ENCODE results near the gene CFAP54.
"Not testable (repeated sequence)": the region's sequence is repeated elsewhere in the genome, so short reads cannot be mapped to it uniquely, and the experiment has no call there.

The CFAP54 gene

DNA sequence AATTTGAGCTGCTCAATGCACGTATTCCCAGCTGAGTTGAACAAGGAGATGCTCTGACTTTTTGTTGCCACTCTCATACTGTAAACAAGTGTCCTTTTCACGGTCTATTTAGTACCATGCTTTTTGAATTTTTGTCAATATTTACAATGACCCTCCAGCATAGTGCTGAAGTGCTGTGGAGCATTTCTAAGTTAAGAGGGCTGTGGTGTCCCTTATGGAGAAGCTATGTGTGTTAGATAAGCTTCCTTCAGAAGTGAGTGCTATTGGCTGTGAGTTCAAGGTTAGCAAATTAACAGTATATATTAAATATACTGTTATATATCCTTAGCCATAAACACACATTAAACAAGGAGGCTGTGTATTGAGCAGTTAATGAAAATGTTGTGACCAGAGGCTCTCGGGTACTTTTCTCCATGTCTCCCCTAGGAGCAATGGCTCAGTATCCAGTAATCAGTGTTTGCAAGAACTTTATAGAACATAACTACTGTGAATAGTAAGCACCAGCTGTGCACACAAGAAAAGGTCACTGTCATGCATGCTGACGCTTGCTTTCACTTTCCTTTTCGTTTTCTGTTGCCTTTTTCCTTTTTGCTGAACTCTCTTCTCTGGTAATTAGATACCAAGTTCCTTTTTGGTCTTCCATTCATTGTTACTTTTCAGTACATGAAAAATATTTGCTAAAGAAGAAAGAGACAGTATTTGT, 230.4 kb downstream of the CFAP54 start:
- FAIRE-seq (peak; percentile 94), DNase-seq (ENCODE audit: insufficient read length, low spot score) (peak; percentile 25)

GRCh38 chr12:96720363-96720705, 231.0 kb downstream of the CFAP54 start:
- FAIRE-seq (no peak), DNase-seq (ENCODE audit: insufficient read length, low spot score) (peak; percentile 9)

DNA sequence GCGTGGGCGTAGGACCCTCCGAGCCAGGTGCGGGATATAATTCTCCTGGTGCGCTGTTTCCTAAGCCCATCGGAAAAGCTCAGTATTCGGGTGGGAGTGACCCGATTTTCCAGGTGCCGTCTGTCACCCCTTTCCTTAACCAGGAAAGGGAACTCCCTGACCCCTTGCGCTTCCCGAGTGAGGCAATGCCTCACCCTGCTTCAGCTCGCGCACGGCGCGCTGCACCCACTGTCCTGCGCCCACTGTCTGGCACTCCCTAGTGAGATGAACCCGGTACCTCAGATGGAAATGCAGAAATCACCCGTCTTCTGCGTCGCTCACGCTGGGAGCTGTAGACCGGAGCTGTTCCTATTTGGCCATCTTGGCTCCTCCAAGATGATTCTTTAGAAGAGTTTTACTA, 240.1 kb downstream of the CFAP54 start:
- not testable (repeated sequence) for FAIRE-seq; DNase-seq (ENCODE audit: insufficient read length, low spot score)

DNA sequence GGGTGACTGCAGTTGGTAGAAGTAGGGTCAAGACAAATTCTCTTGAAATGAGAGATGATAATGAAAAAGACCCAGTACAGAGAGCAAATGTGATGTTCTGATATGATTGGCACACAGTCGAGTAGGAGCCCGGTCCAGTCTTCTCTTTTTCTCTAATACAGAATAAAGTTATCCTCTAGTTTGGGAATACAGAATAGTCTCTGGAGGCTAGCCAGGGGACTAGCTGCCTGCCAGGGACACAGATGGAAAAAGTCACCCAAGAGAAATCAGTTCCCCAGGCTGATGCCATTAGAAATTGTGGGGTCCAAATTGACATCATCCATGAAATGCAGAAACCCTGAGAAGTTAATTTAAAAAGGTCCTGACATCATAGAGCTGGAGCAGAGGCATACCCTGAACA, 240.5 kb downstream of the CFAP54 start:
- FAIRE-seq (no peak), DNase-seq (ENCODE audit: insufficient read length, low spot score) (no peak)

- no peak for DNase-seq (ENCODE audit: insufficient read length, low spot score)
- FAIRE-seq = no peak
Measured at GRCh38 chr12:96743606-96744005, 254.2 kb downstream of the CFAP54 start.

DNA sequence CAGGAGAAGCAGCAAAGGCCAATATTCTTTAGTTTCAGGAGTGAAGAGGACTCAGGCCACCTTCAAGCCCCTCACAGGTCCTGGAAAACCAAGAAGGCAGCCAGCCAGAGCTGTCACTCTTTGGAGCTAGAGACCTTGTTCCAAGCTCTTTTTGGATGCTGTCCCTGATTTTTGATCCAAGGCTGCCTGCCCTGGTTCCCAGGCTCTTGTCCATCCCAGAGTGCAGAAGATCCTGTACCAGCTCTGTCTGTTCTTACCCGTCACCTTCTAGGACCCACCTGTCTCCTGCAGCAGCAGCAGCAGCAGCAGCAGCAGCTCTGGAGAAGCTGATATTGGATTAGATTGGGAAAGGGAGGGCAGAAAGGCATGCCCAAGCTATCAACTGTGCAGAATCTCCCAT, 260.6 kb downstream of the CFAP54 start:
- FAIRE-seq (no peak), DNase-seq (ENCODE audit: insufficient read length, low spot score) (no peak)

- DNase-seq (ENCODE audit: insufficient read length, low spot score) = no peak
- no peak for FAIRE-seq
Measured at GRCh38 chr12:96751626-96752025, 262.2 kb downstream of the CFAP54 start.

DNA sequence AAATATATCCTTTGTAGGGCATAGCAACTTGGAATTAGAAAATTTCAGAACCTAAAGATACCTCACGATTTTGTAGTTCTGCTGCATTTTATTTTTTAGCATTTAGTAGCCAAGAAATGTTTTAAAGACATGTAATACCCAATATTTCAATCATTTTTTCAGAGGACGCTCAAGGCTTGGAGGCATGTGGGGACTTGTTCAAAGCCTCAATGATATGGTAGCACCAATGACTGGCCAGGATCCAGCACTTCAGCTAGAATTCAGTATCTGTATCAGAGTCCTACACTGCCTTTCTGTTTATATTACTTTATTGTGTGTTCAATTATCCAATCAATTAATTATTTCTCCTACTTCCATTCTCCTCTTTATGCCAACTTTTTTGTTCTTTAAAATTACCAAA, 262.8 kb downstream of the CFAP54 start:
- FAIRE-seq (no peak), DNase-seq (ENCODE audit: insufficient read length, low spot score) (no peak)

- DNase-seq (ENCODE audit: insufficient read length, low spot score) = no peak
- no peak for FAIRE-seq
Measured at GRCh38 chr12:96766232-96766631, 276.9 kb downstream of the CFAP54 start.

- no peak for DNase-seq (ENCODE audit: insufficient read length, low spot score)
- no peak for FAIRE-seq
Measured at GRCh38 chr12:96769400-96769799, 280.0 kb downstream of the CFAP54 start.

GRCh38 chr12:96770219-96771102, 281.1 kb downstream of the CFAP54 start:
- DNase-seq (ENCODE audit: insufficient read length, low spot score) (no peak), FAIRE-seq (no peak)

- no peak for FAIRE-seq
Measured at GRCh38 chr12:96773031-96773430, 283.7 kb downstream of the CFAP54 start.

GRCh38 chr12:96774496-96775256, 285.3 kb downstream of the CFAP54 start:
- FAIRE-seq = no peak
- no peak for DNase-seq (ENCODE audit: insufficient read length, low spot score)

More at GRCh38 chr12:96773031-96773430, 283.7 kb downstream of the CFAP54 start:
- DNase-seq (ENCODE audit: insufficient read length, low spot score) = no peak

DNA sequence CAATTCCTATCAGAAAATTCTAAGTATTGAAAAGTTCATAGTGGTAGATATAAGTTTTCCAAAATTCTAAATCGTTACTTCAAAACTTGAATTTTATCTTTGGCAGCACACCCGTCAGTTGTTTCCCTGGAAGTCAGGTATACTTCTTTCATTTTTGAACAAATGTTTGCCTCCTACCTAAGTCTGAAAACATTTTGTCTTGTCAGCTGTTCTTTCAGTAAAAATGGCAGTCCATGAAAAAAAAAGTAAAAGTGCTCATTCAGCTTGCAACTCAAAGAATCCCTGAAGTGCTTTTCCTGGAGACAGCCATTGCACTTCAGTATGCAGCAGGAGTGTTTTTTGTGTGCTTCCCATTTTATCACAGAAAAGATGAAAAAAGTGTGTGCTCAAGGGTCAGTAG, 287.5 kb downstream of the CFAP54 start:
- no peak for FAIRE-seq
- DNase-seq (ENCODE audit: insufficient read length, low spot score) = no peak

GRCh38 chr12:96780330-96780729, 291.0 kb downstream of the CFAP54 start:
- FAIRE-seq = no peak
- no peak for DNase-seq (ENCODE audit: insufficient read length, low spot score)

- DNase-seq (ENCODE audit: insufficient read length, low spot score) = no peak
- no peak for FAIRE-seq
Measured at GRCh38 chr12:96786791-96787190, 297.4 kb downstream of the CFAP54 start.

GRCh38 chr12:96803969-96804368, 314.6 kb downstream of the CFAP54 start:
- FAIRE-seq = no peak

GRCh38 chr12:96806272-96806671, 316.9 kb downstream of the CFAP54 start:
- no peak for DNase-seq (ENCODE audit: insufficient read length, low spot score)
- FAIRE-seq = no peak

More at GRCh38 chr12:96803969-96804368, 314.6 kb downstream of the CFAP54 start:
- DNase-seq (ENCODE audit: insufficient read length, low spot score) = no peak

GRCh38 chr12:96807741-96808140, 318.4 kb downstream of the CFAP54 start:
- DNase-seq (ENCODE audit: insufficient read length, low spot score) (no peak), FAIRE-seq (no peak)

DNA sequence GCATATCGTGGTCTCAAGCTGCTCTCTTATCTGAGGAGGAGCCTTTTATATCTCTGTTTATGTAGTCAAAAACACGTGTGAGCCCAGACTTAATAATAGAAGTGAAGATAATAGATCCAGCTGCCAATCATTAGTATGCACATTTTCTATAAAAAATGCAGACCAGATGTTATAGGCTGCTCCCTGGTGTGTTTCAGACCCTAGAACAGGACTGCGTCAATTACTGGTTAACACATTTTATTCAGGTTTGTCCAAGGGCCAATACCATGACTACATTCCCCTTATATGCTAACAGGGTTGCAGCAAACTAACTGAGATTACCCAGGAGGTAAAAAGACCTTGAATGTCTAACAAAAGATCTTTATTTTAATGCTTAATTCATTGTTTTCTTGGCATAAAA, 319.2 kb downstream of the CFAP54 start:
- no peak for FAIRE-seq
- DNase-seq (ENCODE audit: insufficient read length, low spot score) = no peak

GRCh38 chr12:96809522-96809921, 320.1 kb downstream of the CFAP54 start:
- peak; percentile 69 for FAIRE-seq

More at GRCh38 chr12:96809522-96809921, 320.1 kb downstream of the CFAP54 start:
- no peak for DNase-seq (ENCODE audit: insufficient read length, low spot score)

Measured in GM19239 (cell line).